ENCODE results near the gene TEKTIP1.
A peak's percentile ranks its signal among the peaks of the same experiment; 100 is the strongest.

TEKTIP1 gene

DNA sequence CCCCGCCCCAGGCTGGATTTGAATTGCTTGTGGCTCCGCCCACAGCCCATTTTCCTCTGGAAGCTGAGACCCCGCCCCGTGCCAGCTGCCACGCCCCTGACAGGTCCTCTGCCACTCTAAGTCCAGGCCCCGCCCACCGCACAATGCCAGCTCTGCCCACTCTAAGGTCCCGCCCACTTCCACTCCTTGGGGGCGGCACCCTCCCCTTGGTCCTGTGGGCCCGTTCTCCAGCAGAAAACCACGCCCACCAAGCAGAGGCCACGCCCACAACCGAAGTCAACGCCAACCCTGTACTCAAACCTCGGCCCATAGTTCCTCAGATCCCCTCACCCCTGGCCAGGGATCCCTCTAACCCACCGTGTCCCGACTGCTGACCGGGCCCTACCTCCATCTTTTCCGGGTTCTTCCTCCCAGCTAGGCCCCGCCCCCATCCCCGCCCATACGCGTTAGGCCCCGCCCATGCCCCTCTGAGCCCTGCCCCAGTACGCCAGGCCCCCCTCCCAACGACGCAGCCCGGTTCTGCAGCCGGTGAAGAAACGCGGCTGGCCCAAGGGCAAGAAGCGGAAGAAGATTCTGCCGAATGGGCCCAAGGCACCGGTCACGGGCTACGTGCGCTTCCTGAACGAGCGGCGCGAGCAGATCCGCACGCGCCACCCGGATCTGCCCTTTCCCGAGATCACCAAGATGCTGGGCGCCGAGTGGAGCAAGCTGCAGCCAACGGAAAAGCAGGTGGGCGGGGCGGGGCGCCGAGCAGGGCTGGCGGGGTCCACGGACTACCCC, 35.1 kb downstream of the TEKTIP1 start:
- peak overlapping the region; percentile 85 for H3K4me3 ChIP-seq (ENCODE audit: control insufficient read depth, low read depth, low read length)
- TF ChIP-seq CTCF (conservative IDR thresholded peaks at IDR 0.05; ENCODE audit: control insufficient read depth, insufficient read depth, low read depth, low read length) = no peak
- DNase-seq (ENCODE audit: low read depth) = peak; percentile 95

DNA sequence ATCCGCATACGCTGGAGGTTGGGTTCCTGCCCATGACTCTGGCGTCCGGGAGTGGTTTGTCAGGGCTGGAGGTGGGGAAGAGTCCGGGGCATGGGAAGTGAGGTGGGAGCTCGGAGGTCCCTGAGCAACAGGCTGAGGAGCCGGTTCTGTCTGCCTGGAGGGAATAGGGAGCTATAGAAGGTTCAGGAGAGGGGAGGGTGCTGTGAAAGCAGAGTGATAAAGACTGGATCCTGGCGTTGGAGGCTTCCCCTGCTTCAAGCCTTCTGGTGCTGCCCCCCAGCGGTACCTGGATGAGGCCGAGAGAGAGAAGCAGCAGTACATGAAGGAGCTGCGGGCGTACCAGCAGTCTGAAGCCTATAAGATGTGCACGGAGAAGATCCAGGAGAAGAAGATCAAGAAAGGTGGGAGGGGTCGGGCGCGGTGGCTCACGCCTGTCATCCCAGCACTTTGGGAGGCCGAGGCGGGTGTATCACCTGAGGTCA, 36.3 kb downstream of the TEKTIP1 start:
- no peak overlapping the region for H3K4me3 ChIP-seq (ENCODE audit: control insufficient read depth, low read depth, low read length)
- peak; percentile 12 for TF ChIP-seq CTCF (conservative IDR thresholded peaks at IDR 0.05; ENCODE audit: control insufficient read depth, insufficient read depth, low read depth, low read length)
- no peak for DNase-seq (ENCODE audit: low read depth)

- TF ChIP-seq CTCF (conservative IDR thresholded peaks at IDR 0.05; ENCODE audit: control insufficient read depth, insufficient read depth, low read depth, low read length) = no peak
- H3K4me3 ChIP-seq (ENCODE audit: control insufficient read depth, low read depth, low read length) = peak overlapping the region; percentile 6
These were observed 37.1 kb downstream of the TEKTIP1 start for GRCh38 chr19:3575949-3576673.

GRCh38 chr19:3576696-3577443, 37.9 kb downstream of the TEKTIP1 start:
- peak overlapping the region; percentile 6 for H3K4me3 ChIP-seq (ENCODE audit: control insufficient read depth, low read depth, low read length)
- TF ChIP-seq CTCF (conservative IDR thresholded peaks at IDR 0.05; ENCODE audit: control insufficient read depth, insufficient read depth, low read depth, low read length) = no peak
- peak; percentile 79 for DNase-seq (ENCODE audit: low read depth)

More at GRCh38 chr19:3575949-3576673, 37.1 kb downstream of the TEKTIP1 start:
- DNase-seq (ENCODE audit: low read depth) = no peak

DNA sequence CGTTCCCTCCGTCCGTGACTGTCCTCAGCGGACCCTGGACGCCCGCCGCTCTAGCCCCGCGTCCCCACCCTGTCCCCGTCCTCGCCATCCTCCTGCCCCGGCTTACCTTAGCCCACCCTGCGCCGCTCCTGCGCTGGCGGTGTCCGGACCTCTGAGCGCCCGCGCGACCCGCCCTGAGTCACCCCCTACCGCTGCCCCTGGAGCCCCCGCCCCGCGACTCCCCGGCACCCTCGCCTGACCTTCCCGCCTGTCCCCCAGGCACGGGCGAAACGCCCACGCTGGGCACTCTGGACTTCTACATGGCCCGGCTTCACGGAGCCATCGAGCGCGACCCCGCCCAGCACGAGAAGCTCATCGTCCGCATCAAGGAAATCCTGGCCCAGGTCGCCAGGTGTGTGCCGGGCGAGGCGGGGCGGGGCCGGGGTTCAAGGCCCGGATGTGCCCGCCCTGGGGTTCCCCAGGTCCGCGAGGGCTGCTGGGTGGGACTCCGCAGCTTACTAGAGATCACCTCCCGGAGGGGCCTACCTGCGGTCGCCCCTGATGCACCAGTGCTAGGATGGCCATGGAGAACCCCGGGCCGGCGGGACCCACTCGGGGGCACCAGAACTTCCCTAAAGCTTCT, 38.9 kb downstream of the TEKTIP1 start:
- DNase-seq (ENCODE audit: low read depth) = no peak
- no peak overlapping the region for H3K4me3 ChIP-seq (ENCODE audit: control insufficient read depth, low read depth, low read length)
- no peak for TF ChIP-seq CTCF (conservative IDR thresholded peaks at IDR 0.05; ENCODE audit: control insufficient read depth, insufficient read depth, low read depth, low read length)

DNA sequence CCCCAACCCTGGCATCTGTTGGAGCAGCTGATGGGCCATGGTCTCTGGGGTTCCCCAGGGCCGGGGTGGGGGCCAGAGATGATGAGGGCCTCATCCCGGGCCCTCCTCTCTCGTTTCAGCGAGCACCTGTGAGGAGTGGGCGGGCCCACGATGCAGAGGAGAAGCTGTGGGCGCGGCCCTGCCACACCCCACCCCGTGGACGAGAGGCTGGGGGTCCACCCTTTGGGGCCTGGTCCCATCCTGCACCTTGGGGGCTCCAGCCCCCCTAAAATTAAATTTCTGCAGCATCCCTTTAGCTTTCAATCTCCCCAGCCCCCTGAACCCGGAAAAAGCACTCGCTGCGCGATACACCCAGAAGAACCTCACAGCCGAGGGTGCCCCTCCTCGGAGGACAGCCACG, 39.4 kb downstream of the TEKTIP1 start:
- no peak overlapping the region for H3K4me3 ChIP-seq (ENCODE audit: control insufficient read depth, low read depth, low read length)
- TF ChIP-seq CTCF (conservative IDR thresholded peaks at IDR 0.05; ENCODE audit: control insufficient read depth, insufficient read depth, low read depth, low read length) = no peak
- no peak for DNase-seq (ENCODE audit: low read depth)

All from fibroblast of mammary gland (primary cell).